ENCODE data around the gene LMCD1.

- TF ChIP-seq CTCF (IDR thresholded peaks at IDR 0.05) (no peak), POLR2AphosphoS5 (IDR thresholded peaks at IDR 0.05) (no peak), EP300 (IDR thresholded peaks at IDR 0.05) (no peak), POLR2A (IDR thresholded peaks at IDR 0.05; ENCODE audit: low read depth) (no peak)
These were observed 41.4 kb upstream of the LMCD1 start for GRCh38 chr3:8460050-8460708.
